Spleen (tissue), 7 donors: Measurements from ENCODE around the gene PACSIN2.

ENCODE experiments used
- POLR2A ChIP-seq, 3 donors: fragments of 450-650 bp; IDR thresholded peaks; one replicate each; pipeline ENCODE4 v1.5.1; 2017; ENCODE audit warnings: antibody characterized with exemption in 3 of 3, mild to moderate bottlenecking in 1 of 3
- POLR2AphosphoS5 ChIP-seq, 3 donors: sonication (generic); formaldehyde crosslinking; IDR thresholded peaks; one replicate each; pipeline ENCODE4 v1.5.1; 2017; ENCODE audit warnings: antibody characterized with exemption in 3 of 3
- TF ChIP-seq, protein P1 (sequence below), 11 experiments: fragments of 200-600 bp in 7 of 11; fragments of 450-650 bp in 4 of 11; sonication (generic) in 4 of 11; IDR thresholded peaks in 8 of 11; conservative IDR thresholded peaks in 3 of 11; 1 replicate in 7 of 11; 2 replicates in 4 of 11; pipeline versions ENCODE4 v1.4.0 to v1.8.0; 2016 to 2021; ENCODE audit warnings: antibody characterized with exemption in 11 of 11, inconsistent platforms in 4 of 11, mild to moderate bottlenecking in 1 of 11
- donor health status: DM: no; HTN: no; CAD: no; lungs with moderate emphysema.
- donor health status: DM: no; HTN: no; CAD: no.
- donor health status: DM: no; HTN: no; CAD: no.

GRCh38 chr22:42901790-42902508 is 113.0 kb downstream of the PACSIN2 start:
- TF ChIP-seq, protein P1, sequence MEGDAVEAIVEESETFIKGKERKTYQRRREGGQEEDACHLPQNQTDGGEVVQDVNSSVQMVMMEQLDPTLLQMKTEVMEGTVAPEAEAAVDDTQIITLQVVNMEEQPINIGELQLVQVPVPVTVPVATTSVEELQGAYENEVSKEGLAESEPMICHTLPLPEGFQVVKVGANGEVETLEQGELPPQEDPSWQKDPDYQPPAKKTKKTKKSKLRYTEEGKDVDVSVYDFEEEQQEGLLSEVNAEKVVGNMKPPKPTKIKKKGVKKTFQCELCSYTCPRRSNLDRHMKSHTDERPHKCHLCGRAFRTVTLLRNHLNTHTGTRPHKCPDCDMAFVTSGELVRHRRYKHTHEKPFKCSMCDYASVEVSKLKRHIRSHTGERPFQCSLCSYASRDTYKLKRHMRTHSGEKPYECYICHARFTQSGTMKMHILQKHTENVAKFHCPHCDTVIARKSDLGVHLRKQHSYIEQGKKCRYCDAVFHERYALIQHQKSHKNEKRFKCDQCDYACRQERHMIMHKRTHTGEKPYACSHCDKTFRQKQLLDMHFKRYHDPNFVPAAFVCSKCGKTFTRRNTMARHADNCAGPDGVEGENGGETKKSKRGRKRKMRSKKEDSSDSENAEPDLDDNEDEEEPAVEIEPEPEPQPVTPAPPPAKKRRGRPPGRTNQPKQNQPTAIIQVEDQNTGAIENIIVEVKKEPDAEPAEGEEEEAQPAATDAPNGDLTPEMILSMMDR (IDR thresholded peaks at IDR 0.05 in 8 of 11, conservative IDR thresholded peaks at IDR 0.05 in 3 of 11) = peak in 6 of 11 experiments; percentile 5 to 38 (median 18)
- TF ChIP-seq POLR2A (IDR thresholded peaks at IDR 0.05) (no peak), POLR2AphosphoS5 (IDR thresholded peaks at IDR 0.05) (peak in 1 of 3 donors; percentile 35)
